ENCODE results near the gene PCSK1N. TPM values are rescaled to one million over a fixed set of nuclear protein-coding genes. Genes with fewer than 3 reads are reported as not detected.

The PCSK1N gene, protein sequence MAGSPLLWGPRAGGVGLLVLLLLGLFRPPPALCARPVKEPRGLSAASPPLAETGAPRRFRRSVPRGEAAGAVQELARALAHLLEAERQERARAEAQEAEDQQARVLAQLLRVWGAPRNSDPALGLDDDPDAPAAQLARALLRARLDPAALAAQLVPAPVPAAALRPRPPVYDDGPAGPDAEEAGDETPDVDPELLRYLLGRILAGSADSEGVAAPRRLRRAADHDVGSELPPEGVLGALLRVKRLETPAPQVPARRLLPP
- total RNA-seq = 0.44 TPM in 1 of 2 replicates, not detected in the other
- not detected in 2 replicates for polyA plus RNA-seq
- polyA plus RNA-seq (2011; cell fraction: cytosol; rRNA removed) = 0.06 TPM in 1 of 2 replicates, not detected in the other
- not detected in 2 replicates for polyA plus RNA-seq (2011; cell fraction: nucleus; rRNA removed)
- 0.27 TPM in 1 of 2 replicates, not detected in the other for polyA plus RNA-seq (2012)
- polyA minus RNA-seq = not detected in 2 replicates
- polyA minus RNA-seq (2011; cell fraction: cytosol; rRNA and poly(A)+ RNA removed) = not detected
- not detected in 2 replicates for polyA minus RNA-seq (2011; cell fraction: nucleus; rRNA and poly(A)+ RNA removed)
- Bru-seq, nascent RNA = not detected
- percentile 12 among the genes with signal in this experiment for BruChase-seq, experiment 1, labeled RNA remaining after a 6-hour chase
- not detected for BruChase-seq, experiment 2, labeled RNA remaining after a 2-hour chase
- long read RNA-seq = 0 reads

DNA sequence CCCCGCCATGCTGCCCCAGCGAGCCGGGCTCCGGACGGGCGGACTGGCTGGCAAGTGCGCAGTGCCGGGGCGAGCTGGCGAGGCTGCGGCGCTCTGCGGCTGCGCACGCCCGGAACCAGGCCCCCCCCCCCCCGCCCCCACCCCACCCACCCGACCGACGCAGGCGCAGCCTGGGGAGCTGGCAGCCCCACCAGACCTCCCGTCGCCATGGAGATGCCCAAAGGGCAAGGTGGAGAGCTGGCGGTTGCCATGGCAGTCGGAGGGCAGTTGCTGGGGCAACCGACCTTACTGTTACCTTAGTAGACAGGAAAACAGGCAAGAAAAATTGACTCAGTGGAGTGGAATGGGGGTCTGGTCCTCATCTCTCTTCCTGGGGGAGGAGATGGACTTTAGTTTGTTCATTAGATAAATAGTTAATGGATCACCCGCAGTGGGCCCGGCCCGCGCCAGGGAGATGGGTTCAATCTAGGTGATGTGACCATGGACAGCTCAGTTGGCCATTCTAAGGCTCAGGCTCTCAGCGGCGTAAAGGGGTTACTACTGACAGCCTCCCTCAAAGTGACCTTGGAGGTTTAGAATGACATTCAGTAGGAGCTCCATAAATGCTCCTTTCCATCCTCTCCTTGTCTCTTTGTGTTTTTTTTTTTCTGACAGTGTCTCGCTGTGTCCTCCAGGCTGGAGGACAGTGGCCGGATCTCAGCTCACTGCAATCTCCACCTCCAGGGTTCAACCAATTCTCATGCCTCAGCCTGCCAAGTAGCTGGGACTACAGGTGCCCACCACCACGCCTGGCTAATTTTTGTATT, at the start of gene PCSK1N:
Gene PCSK1N, minus strand, starts transcription at position 87 of the 806 bp plus-strand sequence. Its CDS starts 78 bp downstream, at position 9.
- Histone ChIP-seq H3K79me2 (ENCODE audit: control insufficient read depth, insufficient read depth, low read length) (no peaks in the 10 kb centered on the region), H3K27me3 (ENCODE audit: control insufficient read depth in 2 of 2, insufficient read depth in 2 of 2, low read length in 2 of 2) (peaks cover 34 to 41% of the 10 kb centered on the region in 2 experiments), H3K4me2 (ENCODE audit: insufficient read depth, low read length) (no peak within 1 kb of the TSS), H3K4me1 (ENCODE audit: control insufficient read depth, extremely low read depth, insufficient read depth, low read length) (no peaks in the 10 kb centered on the region), H3K27ac (ENCODE audit: insufficient read depth, low read depth, low read length) (no peak within 1 kb of the TSS), H3K4me3 (replicated peaks in 1 of 3; ENCODE audit: insufficient read depth in 1 of 3, low read depth in 1 of 3, low read length in 3 of 3) (no peak within 1 kb of the TSS), H3K9ac (replicated peaks; ENCODE audit: extremely low read depth, insufficient read depth, low read length) (no peak within 1 kb of the TSS), H3K9me3 (replicated peaks; ENCODE audit: control insufficient read depth, insufficient read depth, low read length) (no peaks in the 10 kb centered on the region), H3K36me3 (ENCODE audit: control insufficient read depth in 2 of 2, extremely low read depth in 1 of 2, insufficient read depth in 2 of 2, low read length in 2 of 2) (no peaks in the 10 kb centered on the region), H3K9me1 (replicated peaks; ENCODE audit: control insufficient read depth, extremely low read depth, insufficient read depth, low read length) (no peaks in the 10 kb centered on the region), H4K20me1 (replicated peaks; ENCODE audit: control insufficient read depth, extremely low read depth, insufficient read depth, low read length) (no peaks in the 10 kb centered on the region), H2AFZ (ENCODE audit: low read depth, low read length) (no peak within 1 kb of the TSS)
- BruUV-seq (replicated peaks) = no TSS peak
- ChIA-PET CTCF (no interaction called here), POLR2A (no interaction called here)
- TF ChIP-seq POLR2AphosphoS5 (IDR thresholded peaks at IDR 0.05; ENCODE audit: insufficient read depth, low read depth, low read length) (no peak), EZH2 (IDR thresholded peaks at IDR 0.05; ENCODE audit: borderline replicate concordance, low read depth, low read length, severe bottlenecking) (no peak), GATA2 (IDR thresholded peaks at IDR 0.05; ENCODE audit: insufficient read depth, insufficient read length, low read depth, low read length) (no peak), FOS (IDR thresholded peaks at IDR 0.05; ENCODE audit: borderline replicate concordance, insufficient read depth, low read length) (no peak), MAX (IDR thresholded peaks at IDR 0.05; ENCODE audit: insufficient read depth, insufficient read length) (no peak), JUN (IDR thresholded peaks at IDR 0.05; ENCODE audit: borderline replicate concordance, insufficient read depth, insufficient read length, low read depth) (no peak), POLR2A (IDR thresholded peaks at IDR 0.05; ENCODE audit: low read depth, low read length) (no peak), MYC (IDR thresholded peaks at IDR 0.05; ENCODE audit: low read depth, low read length) (no peak)
- TF ChIP-seq, protein P1, sequence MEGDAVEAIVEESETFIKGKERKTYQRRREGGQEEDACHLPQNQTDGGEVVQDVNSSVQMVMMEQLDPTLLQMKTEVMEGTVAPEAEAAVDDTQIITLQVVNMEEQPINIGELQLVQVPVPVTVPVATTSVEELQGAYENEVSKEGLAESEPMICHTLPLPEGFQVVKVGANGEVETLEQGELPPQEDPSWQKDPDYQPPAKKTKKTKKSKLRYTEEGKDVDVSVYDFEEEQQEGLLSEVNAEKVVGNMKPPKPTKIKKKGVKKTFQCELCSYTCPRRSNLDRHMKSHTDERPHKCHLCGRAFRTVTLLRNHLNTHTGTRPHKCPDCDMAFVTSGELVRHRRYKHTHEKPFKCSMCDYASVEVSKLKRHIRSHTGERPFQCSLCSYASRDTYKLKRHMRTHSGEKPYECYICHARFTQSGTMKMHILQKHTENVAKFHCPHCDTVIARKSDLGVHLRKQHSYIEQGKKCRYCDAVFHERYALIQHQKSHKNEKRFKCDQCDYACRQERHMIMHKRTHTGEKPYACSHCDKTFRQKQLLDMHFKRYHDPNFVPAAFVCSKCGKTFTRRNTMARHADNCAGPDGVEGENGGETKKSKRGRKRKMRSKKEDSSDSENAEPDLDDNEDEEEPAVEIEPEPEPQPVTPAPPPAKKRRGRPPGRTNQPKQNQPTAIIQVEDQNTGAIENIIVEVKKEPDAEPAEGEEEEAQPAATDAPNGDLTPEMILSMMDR (IDR thresholded peaks at IDR 0.05; ENCODE audit: extremely low read depth in 1 of 2, insufficient read depth in 1 of 2, low read depth in 1 of 2, low read length in 2 of 2) = no peak
- FAIRE-seq (no peak), DNase-seq (ENCODE audit: low read depth, low spot score) (no peak)
- dilution Hi-C loops (cut with MboI; ENCODE audit: extremely low pct_ligation_motif_present, low sequenced_read_pairs) (no loop called here), intact Hi-C loops (cut with micrococcal nuclease) (no loop called here)

Data from endothelial cell of umbilical vein (primary cell).